Measurements from ENCODE around the gene CTXN1.

The CTXN1 gene

GRCh38 chr19:7928741-7929701 is 3.1 kb upstream of the CTXN1 start:
- DNase-seq (ENCODE audit: extremely low read depth, low read depth) = peak; percentile 63
- H3K4me3 ChIP-seq (replicated peaks; ENCODE audit: low read depth, low read length) = no peak overlapping the region
- TF ChIP-seq CTCF (IDR thresholded peaks at IDR 0.05; ENCODE audit: low read depth, low read length, missing control alignments) = peak; percentile 58

DNA sequence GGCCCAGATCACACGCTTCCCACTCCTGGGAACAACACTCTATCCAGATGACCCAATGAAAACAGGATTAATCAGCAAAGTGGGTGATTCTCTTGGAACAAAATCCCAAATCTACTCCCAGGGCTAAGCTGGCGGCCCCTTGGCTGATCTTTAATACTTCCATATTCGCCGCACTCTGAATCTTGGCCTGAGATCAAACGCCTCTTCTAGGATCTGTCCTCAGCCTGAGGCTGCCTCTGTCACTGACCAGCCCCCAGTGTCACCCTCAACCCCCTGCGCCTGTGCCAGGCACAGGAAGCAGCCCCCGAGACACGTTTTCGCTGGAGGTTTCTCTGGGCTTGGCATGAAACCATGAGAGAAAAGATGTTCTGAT is 2.4 kb upstream of the CTXN1 start:
- H3K4me3 ChIP-seq (replicated peaks; ENCODE audit: low read depth, low read length) = no peak overlapping the region
- TF ChIP-seq CTCF (IDR thresholded peaks at IDR 0.05; ENCODE audit: low read depth, low read length, missing control alignments) = no peak
- DNase-seq (ENCODE audit: extremely low read depth, low read depth) = no peak

DNA sequence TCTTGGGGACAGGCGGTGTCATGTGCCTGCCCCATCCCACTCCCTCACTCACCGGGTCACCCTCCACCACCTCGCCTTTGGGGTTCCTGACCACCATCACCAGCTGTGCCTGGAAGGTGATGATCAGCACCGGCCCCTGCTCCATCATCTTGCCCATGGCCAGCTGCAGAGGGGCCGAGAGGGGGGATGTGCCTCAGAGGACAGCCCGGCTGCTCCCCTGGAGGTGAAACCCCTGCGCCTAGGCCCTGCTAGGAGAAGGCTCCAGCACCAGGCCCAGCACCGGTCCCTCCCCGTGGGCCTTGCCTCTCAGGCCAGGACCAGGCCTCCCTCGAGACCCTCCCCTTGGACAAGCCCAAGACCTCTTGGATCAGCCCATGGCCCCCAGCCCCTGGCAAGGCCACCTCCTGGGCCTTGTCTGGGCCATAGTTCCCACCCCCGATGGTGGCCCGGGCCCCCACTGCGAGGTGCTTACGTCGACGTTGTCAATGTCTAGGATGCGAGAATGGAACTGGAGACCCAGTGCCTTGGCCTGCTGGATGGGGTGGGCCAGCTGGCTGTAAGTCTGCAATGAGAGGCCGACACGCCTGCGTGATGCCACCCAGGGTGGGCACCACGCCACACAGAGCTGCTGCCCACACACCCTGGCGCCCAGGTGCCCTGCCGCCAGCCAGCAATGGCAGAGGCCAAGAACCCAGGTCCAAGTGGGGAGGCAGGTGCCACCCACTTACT is 1.8 kb upstream of the CTXN1 start:
- no peak overlapping the region for H3K4me3 ChIP-seq (replicated peaks; ENCODE audit: low read depth, low read length)
- TF ChIP-seq CTCF (IDR thresholded peaks at IDR 0.05; ENCODE audit: low read depth, low read length, missing control alignments) = no peak
- no peak for DNase-seq (ENCODE audit: extremely low read depth, low read depth)

- H3K4me3 ChIP-seq (replicated peaks; ENCODE audit: low read depth, low read length) = no peak overlapping the region
- no peak for DNase-seq (ENCODE audit: extremely low read depth, low read depth)
- TF ChIP-seq CTCF (IDR thresholded peaks at IDR 0.05; ENCODE audit: low read depth, low read length, missing control alignments) = no peak
Observed at GRCh38 chr19:7926727-7927604, 1.0 kb upstream of the CTXN1 start.

DNA sequence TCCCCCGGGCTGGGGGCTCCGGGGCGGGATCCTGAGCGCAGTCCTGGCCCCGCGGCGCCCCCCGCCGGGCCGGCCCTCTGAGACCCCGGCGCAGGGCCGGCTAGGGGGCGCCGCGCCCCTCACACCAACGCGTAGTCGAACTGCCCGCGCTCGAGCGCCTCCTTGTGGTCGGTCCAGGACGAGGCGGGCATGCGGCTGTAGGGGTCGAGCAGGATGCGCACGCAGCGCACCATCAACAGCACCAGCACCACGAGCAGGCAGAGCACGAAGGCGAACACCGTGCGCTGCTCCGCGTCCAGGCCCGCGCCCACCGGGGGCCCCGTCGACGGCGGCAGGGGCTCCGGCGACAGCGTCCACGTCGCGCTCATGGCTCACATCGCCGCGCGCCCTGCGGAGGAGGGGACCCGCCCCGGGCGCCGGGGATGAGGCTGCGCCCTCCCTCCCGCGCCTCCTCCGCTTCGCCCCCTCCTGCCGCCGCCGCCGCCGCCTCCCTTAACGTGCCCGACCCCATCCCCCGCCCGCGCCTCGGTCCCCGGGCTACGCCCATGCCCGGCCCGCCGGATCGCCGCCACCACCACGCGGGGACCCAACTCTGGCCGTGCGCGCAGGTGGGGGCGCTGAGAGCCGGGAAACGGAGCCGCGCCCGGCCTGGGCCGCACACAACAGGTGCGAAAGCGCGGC is 624 bp downstream of the CTXN1 start:
- DNase-seq (ENCODE audit: extremely low read depth, low read depth) = no peak
- H3K4me3 ChIP-seq (replicated peaks; ENCODE audit: low read depth, low read length) = peak overlapping the region; percentile 44
- TF ChIP-seq CTCF (IDR thresholded peaks at IDR 0.05; ENCODE audit: low read depth, low read length, missing control alignments) = peak; percentile 71

- DNase-seq (ENCODE audit: extremely low read depth, low read depth) = no peak
- peak overlapping the region; percentile 44 for H3K4me3 ChIP-seq (replicated peaks; ENCODE audit: low read depth, low read length)
- no peak for TF ChIP-seq CTCF (IDR thresholded peaks at IDR 0.05; ENCODE audit: low read depth, low read length, missing control alignments)
Observed at GRCh38 chr19:7924651-7925170, 1.2 kb downstream of the CTXN1 start.

All from HFF-Myc (cell line).